H1 (cell line): ENCODE measurements around the gene GOLGA6C. TPM values are rescaled to one million over a fixed set of nuclear protein-coding genes. Genes with fewer than 3 reads are reported as not detected.

Experiments
- CTCF ChIA-PET: fragments of 300-600 bp; sonication (Branson Sonifier 250); formaldehyde crosslinking; loops from one replicate; lab custom pipeline; 2021; ENCODE audit not compliant: partially characterized antibody; lab: Charles Lee
- POLR2A ChIA-PET: fragments of 300-600 bp; sonication (Branson Sonifier 250); formaldehyde crosslinking; loops from one replicate; lab custom pipeline; 2021; ENCODE audit warnings: inconsistent platforms; ENCODE audit not compliant: partially characterized antibody; lab: Charles Lee
- DNase-seq, 2 experiments: peaks; one replicate each; pipeline versions ENCODE4 v3.0.0 to v3.0.0-alpha.2; 2010 to 2022; ENCODE audit warnings: low spot score in 2 of 2, low read depth in 1 of 2, mixed read lengths in 1 of 2
- FAIRE-seq: peaks from 2 replicates; lab custom pipeline; 2011; peaks lifted over from hg19 to GRCh38; lab: Jason Lieb, UNC
- H2AFZ ChIP-seq: 2 replicates; pipeline ENCODE4 v1.8.1; 2012; ENCODE audit warnings: low read length, inconsistent platforms
- H2AK5ac ChIP-seq: 2 replicates; pipeline ENCODE4 v1.6.1; 2013; ENCODE audit warnings: low read depth, low read length
- H2BK120ac ChIP-seq: replicated peaks from 2 replicates; pipeline ENCODE3; 2013; ENCODE audit warnings: low read depth, low read length, inconsistent platforms
- H2BK12ac ChIP-seq: 2 replicates; pipeline ENCODE4 v1.6.1; 2013; ENCODE audit warnings: low read depth, low read length
- H2BK15ac ChIP-seq: 2 replicates; pipeline ENCODE4 v1.6.1; 2013; ENCODE audit warnings: low read length
- H2BK20ac ChIP-seq: 2 replicates; pipeline ENCODE4 v1.6.1; 2013; ENCODE audit warnings: low read length
- H2BK5ac ChIP-seq: 2 replicates; pipeline ENCODE4 v1.6.1; 2013; ENCODE audit warnings: low read depth, low read length
- H3K14ac ChIP-seq: 2 replicates; pipeline ENCODE4 v1.6.1; 2013; ENCODE audit warnings: inconsistent platforms; ENCODE audit not compliant: insufficient read length
- H3K18ac ChIP-seq: 2 replicates; pipeline ENCODE4 v1.6.1; 2013; ENCODE audit warnings: low read length; ENCODE audit errors: extremely low read depth
- H3K23ac ChIP-seq: 2 replicates; pipeline ENCODE4 v1.6.1; 2013; ENCODE audit warnings: inconsistent platforms; ENCODE audit not compliant: insufficient read length
- H3K23me2 ChIP-seq: 2 replicates; pipeline ENCODE4 v1.6.1; 2013; ENCODE audit warnings: low read depth, low read length
- H3K27ac ChIP-seq: 2 replicates; pipeline ENCODE4 v1.6.1; 2011; ENCODE audit warnings: low read depth, low read length, inconsistent platforms
- H3K27me3 ChIP-seq, 4 experiments: replicated peaks in 1 of 4; 1 replicate in 1 of 4; 2 replicates in 3 of 4; pipeline versions ENCODE4 v1.6.1 to v1.8.1; 2011 to 2013; ENCODE audit warnings: low read length in 3 of 4, mild to moderate bottlenecking in 3 of 4, inconsistent platforms in 2 of 4, mixed read lengths in 2 of 4, moderate library complexity in 1 of 4; ENCODE audit not compliant: control insufficient read depth in 3 of 4, insufficient read depth in 3 of 4; ENCODE audit errors: extremely low read depth in 1 of 4
- H3K36me3 ChIP-seq, 4 experiments: 2 replicates each; pipeline versions ENCODE4 v1.6.1 to v1.8.1; 2011 to 2013; ENCODE audit warnings: mild to moderate bottlenecking in 4 of 4, low read length in 3 of 4, moderate library complexity in 2 of 4, control low read depth in 1 of 4, inconsistent platforms in 1 of 4; ENCODE audit not compliant: insufficient read depth in 4 of 4, control insufficient read depth in 2 of 4
- H3K4ac ChIP-seq: replicated peaks from 2 replicates; pipeline ENCODE3; 2013; ENCODE audit warnings: low read length, low read depth, mixed read lengths, inconsistent platforms; ENCODE audit not compliant: insufficient read length
- H3K4me1 ChIP-seq, 4 experiments: replicated peaks in 1 of 4; 1 replicate in 1 of 4; 2 replicates in 3 of 4; pipeline versions ENCODE4 v1.6.1 to v1.8.1; 2011 to 2013; ENCODE audit warnings: low read length in 3 of 4, inconsistent platforms in 2 of 4, mixed read lengths in 1 of 4; ENCODE audit not compliant: insufficient read depth in 4 of 4, control insufficient read depth in 3 of 4
- H3K4me2 ChIP-seq, 2 experiments: 2 replicates each; pipeline versions ENCODE4 v1.6.1 to v1.8.1; 2011 to 2013; ENCODE audit warnings: low read depth in 2 of 2, low read length in 2 of 2, control low read depth in 1 of 2, inconsistent platforms in 1 of 2, mild to moderate bottlenecking in 1 of 2; ENCODE audit not compliant: insufficient read depth in 1 of 2
- H3K4me3 ChIP-seq, 4 experiments: fragments of 200-600, 300-600 bp in 1 of 4; sonication (generic), shearing (Covaris generic), sonication (Bioruptor Twin) in 1 of 4; 2 replicates each; pipeline versions ENCODE4 v1.5.1 to v1.8.1; 2011 to 2016; ENCODE audit warnings: low read length in 4 of 4, low read depth in 3 of 4, control low read depth in 2 of 4, inconsistent platforms in 2 of 4, mild to moderate bottlenecking in 2 of 4, mixed read lengths in 1 of 4, moderate library complexity in 1 of 4; ENCODE audit not compliant: insufficient read depth in 2 of 4; ENCODE audit errors: extremely low read depth in 1 of 4
- H3K56ac ChIP-seq: replicated peaks from 2 replicates; pipeline ENCODE3; 2013; ENCODE audit warnings: low read depth, mild to moderate bottlenecking, mixed read lengths, low read length, inconsistent platforms; ENCODE audit not compliant: insufficient read length
- H3K79me1 ChIP-seq: 2 replicates; pipeline ENCODE4 v1.6.1; 2013; ENCODE audit warnings: low read depth, low read length, control low read depth
- H3K79me2 ChIP-seq, 2 experiments: 2 replicates each; pipeline versions ENCODE4 v1.6.1 to v1.8.1; 2012 to 2013; ENCODE audit warnings: low read length in 2 of 2, mild to moderate bottlenecking in 2 of 2, inconsistent platforms in 1 of 2; ENCODE audit not compliant: insufficient read depth in 2 of 2, control insufficient read depth in 1 of 2
- H3K9ac ChIP-seq, 4 experiments: replicated peaks in 1 of 4; 1 replicate in 1 of 4; 2 replicates in 3 of 4; pipeline versions ENCODE4 v1.6.1 to v1.8.1; 2011 to 2013; ENCODE audit warnings: low read depth in 3 of 4, low read length in 3 of 4, control low read depth in 2 of 4, mild to moderate bottlenecking in 2 of 4, moderate library complexity in 2 of 4, inconsistent platforms in 1 of 4; ENCODE audit errors: extremely low read depth in 1 of 4
- H3K9me3 ChIP-seq, 2 experiments: 2 replicates each; pipeline versions ENCODE4 v1.6.1 to v1.8.1; 2012 to 2013; ENCODE audit warnings: mild to moderate bottlenecking in 2 of 2, moderate library complexity in 2 of 2, control low read depth in 1 of 2, inconsistent platforms in 1 of 2, low read depth in 1 of 2, low read length in 1 of 2, mixed read lengths in 1 of 2; ENCODE audit not compliant: insufficient read depth in 2 of 2
- H4K20me1 ChIP-seq, 2 experiments: replicated peaks in 1 of 2; 2 replicates each; pipeline versions ENCODE3 to v1.8.1; 2011 to 2013; ENCODE audit warnings: inconsistent platforms in 2 of 2, low read length in 2 of 2, mild to moderate bottlenecking in 1 of 2; ENCODE audit not compliant: insufficient read depth in 2 of 2, control insufficient read depth in 1 of 2
- H4K5ac ChIP-seq: 2 replicates; pipeline ENCODE4 v1.6.1; 2013; ENCODE audit warnings: low read length, low read depth, mixed read lengths, inconsistent platforms; ENCODE audit not compliant: insufficient read length
- H4K8ac ChIP-seq: 2 replicates; pipeline ENCODE4 v1.8.0; 2013; ENCODE audit warnings: mild to moderate bottlenecking, moderate library complexity, low read length, inconsistent platforms; ENCODE audit not compliant: insufficient read depth; ENCODE audit errors: extremely low read depth
- H4K91ac ChIP-seq: replicated peaks from 2 replicates; pipeline ENCODE3; 2013; ENCODE audit warnings: low read length, mixed read lengths, inconsistent platforms; ENCODE audit not compliant: insufficient read length
- ASH2L ChIP-seq: fragments of 200-600, 300-600 bp; sonication (generic); IDR thresholded peaks from one replicate; pipeline ENCODE4 v1.7.1; 2017; ENCODE audit warnings: low read length
- CHD2 ChIP-seq: IDR thresholded peaks from 2 replicates; pipeline ENCODE4 v1.6.1; 2012; ENCODE audit warnings: low read length, improper control_type of control experiment
- HDAC2 ChIP-seq, 2 experiments: fragments of 300-600 bp in 1 of 2; sonication (generic) in 1 of 2; IDR thresholded peaks; 2 replicates each; pipeline ENCODE4 v1.6.1; 2011 to 2012; ENCODE audit warnings: low read depth in 2 of 2, low read length in 2 of 2, mild to moderate bottlenecking in 2 of 2, moderate library complexity in 2 of 2, borderline replicate concordance in 1 of 2, inconsistent platforms in 1 of 2
- KDM1A ChIP-seq: fragments of 200-600, 300-600 bp; sonication (generic); IDR thresholded peaks from 2 replicates; pipeline ENCODE4 v1.7.1; 2016; ENCODE audit warnings: mild to moderate bottlenecking, low read length, borderline replicate concordance
- MAX ChIP-seq: IDR thresholded peaks from 2 replicates; pipeline ENCODE4 v1.6.1; 2012; ENCODE audit warnings: inconsistent platforms
- RAD21 ChIP-seq, 2 experiments: IDR thresholded peaks in 1 of 2; conservative IDR thresholded peaks in 1 of 2; 2 replicates each; pipeline ENCODE4 v1.6.1; 2011; ENCODE audit warnings: low read depth in 2 of 2, low read length in 2 of 2, improper control_type of control experiment in 1 of 2, inconsistent platforms in 1 of 2, mild to moderate bottlenecking in 1 of 2, moderate library complexity in 1 of 2
- SAP30 ChIP-seq: fragments of 300-600 bp; sonication (generic); IDR thresholded peaks from 2 replicates; pipeline ENCODE4 v1.7.1; 2012; ENCODE audit warnings: low read length, moderate library complexity, mild to moderate bottlenecking, inconsistent platforms; ENCODE audit not compliant: insufficient read depth, insufficient replicate concordance
- SP1 ChIP-seq: IDR thresholded peaks from 2 replicates; pipeline ENCODE4 v1.6.1; 2011; ENCODE audit warnings: low read depth, low read length
- SP4 ChIP-seq: IDR thresholded peaks from 2 replicates; pipeline ENCODE4 v1.6.1; 2012; ENCODE audit warnings: low read length, inconsistent platforms
- WGBS, 2 experiments: shearing (Covaris generic) in 1 of 2; methylation state at CpG; one replicate each; pipeline versions ENCODE4 v1.1.6 to v1.1.7; 2013 to 2015; ENCODE audit warnings: low lambda C conversion rate in 2 of 2, mixed read lengths in 2 of 2, inconsistent platforms in 1 of 2, low coverage in 1 of 2, missing lambda C conversion rate in 1 of 2; ENCODE audit not compliant: insufficient replicate concordance in 2 of 2, insufficient coverage in 1 of 2, insufficient read length in 1 of 2; ENCODE audit errors: extremely low coverage in 1 of 2, missing lambda C conversion rate in 1 of 2; 5-methylcytosine and 5-hydroxymethylcytosine counted together
- polyA plus RNA-seq, 7 experiments: library from polyadenylated mRNA; depleted of rRNA in 3 of 7; stranded (reverse) in 5 of 7; unstranded in 2 of 7; fragments of >200 nt in 5 of 7; fragments of 200-250 nt in 2 of 7; gene quantifications; 1 replicate in 5 of 7; 2 replicates in 1 of 7; 4 replicates in 1 of 7; pipeline versions ENCODE4 v1.2.1 to v1.2.3, GENCODE V29; 2011 to 2013; ENCODE audit warnings: missing spikeins in 2 of 7, mixed read lengths in 2 of 7
- total RNA-seq: library from RNA; stranded (reverse); fragmentation: NEBNext Ultra II Directional; extraction: Animal tissue kit (Norgen Biotek cat#: 25700); gene quantifications from 2 replicates; pipeline ENCODE4 v1.2.1, GENCODE V29; 2021

Gene GOLGA6C
- total and polyA plus RNA-seq, 2 of the 8 experiments (the other 6 are each of a cell fraction or from before 2014, with no cell fraction given) = 0.14 to 0.35 TPM

- H3K9ac ChIP-seq = no peak overlapping the region
- FAIRE-seq = no peak
- H4K5ac ChIP-seq = no peak overlapping the region
- H3K9me3 ChIP-seq = no peaks in the 10 kb centered on the region
- H3K4me3 ChIP-seq = no peak overlapping the region
- no peaks in the 10 kb centered on the region; a peak in 1 of 7 replicates for H3K27me3 ChIP-seq
- no peaks in the 10 kb centered on the region; a peak in 2 of 7 replicates for H3K4me1 ChIP-seq
- H4K91ac ChIP-seq = no peak overlapping the region
- H2AFZ ChIP-seq = no peak overlapping the region
- no peaks in the 10 kb centered on the region for H3K79me1 ChIP-seq
- H3K36me3 ChIP-seq = no peaks in the 10 kb centered on the region
- H3K27ac ChIP-seq = no peak overlapping the region
- 0 out of 2 replicates have a peak overlapping the region, but pooled peaks have one; percentile 9 for H2BK5ac ChIP-seq
- no peaks in the 10 kb centered on the region for H3K79me2 ChIP-seq
- POLR2A ChIA-PET = no interaction called here
- WGBS, 2 experiments = 92% methylated on average over 15 of the region's 21 CpGs; no CpG with 5 or more reads in 1 of the 2 experiments
- H3K18ac ChIP-seq = peak overlapping the region; percentile 19; the same call in 1 of the 2 replicates
- no peaks in the 10 kb centered on the region for H3K23me2 ChIP-seq
- no peak overlapping the region for H3K14ac ChIP-seq
- H2BK12ac ChIP-seq = peak overlapping the region; percentile 90
- TF ChIP-seq MAX (peak; percentile 37; the same call in 1 of the 2 replicates), RAD21 (IDR thresholded peaks at IDR 0.05 in 1 of 2, conservative IDR thresholded peaks at IDR 0.05 in 1 of 2; ENCODE audit: low read depth in 2 of 2, low read length in 2 of 2) (no peak), ASH2L (no peak), SP4 (no peak), KDM1A (peak; percentile 65), SAP30 (no peak), SP1 (no peak), CHD2 (no peak), HDAC2 (IDR thresholded peaks at IDR 0.05; ENCODE audit: borderline replicate concordance in 1 of 2, low read depth in 2 of 2, low read length in 2 of 2) (0 out of 4 replicates have a peak, but pooled peaks of 1 of the 2 experiments have one; percentile 36)
- TF ChIP-seq, all 59 proteins: peak for 3
- Histone ChIP-seq H3K4ac (no peak overlapping the region), H2BK120ac (no peak overlapping the region), H4K8ac (peak overlapping the region; percentile 62; the same call in 1 of the 2 replicates), H4K20me1 (no peaks in the 10 kb centered on the region), H2BK20ac (no peak overlapping the region), H3K56ac (no peak overlapping the region), H3K4me2 (no peak overlapping the region), H2BK15ac (peak overlapping the region; percentile 72; the same call in 1 of the 2 replicates), H2AK5ac (peak overlapping the region; percentile 72; the same call in 1 of the 2 replicates), H3K23ac (no peak overlapping the region)
- CTCF ChIA-PET = interaction anchor here (1.0 to 3.4 kb wide), 4 partner anchors 12 to 199 kb away, joined by 3 to 8 read pairs (median 4); no protein-coding TSS in a partner anchor
- DNase-seq = no peak
Measured at GRCh38 chr15:75229191-75230015, 28.7 kb upstream of the GOLGA6C start.
